Measurements from ENCODE around the gene MYO1F.

DNA sequence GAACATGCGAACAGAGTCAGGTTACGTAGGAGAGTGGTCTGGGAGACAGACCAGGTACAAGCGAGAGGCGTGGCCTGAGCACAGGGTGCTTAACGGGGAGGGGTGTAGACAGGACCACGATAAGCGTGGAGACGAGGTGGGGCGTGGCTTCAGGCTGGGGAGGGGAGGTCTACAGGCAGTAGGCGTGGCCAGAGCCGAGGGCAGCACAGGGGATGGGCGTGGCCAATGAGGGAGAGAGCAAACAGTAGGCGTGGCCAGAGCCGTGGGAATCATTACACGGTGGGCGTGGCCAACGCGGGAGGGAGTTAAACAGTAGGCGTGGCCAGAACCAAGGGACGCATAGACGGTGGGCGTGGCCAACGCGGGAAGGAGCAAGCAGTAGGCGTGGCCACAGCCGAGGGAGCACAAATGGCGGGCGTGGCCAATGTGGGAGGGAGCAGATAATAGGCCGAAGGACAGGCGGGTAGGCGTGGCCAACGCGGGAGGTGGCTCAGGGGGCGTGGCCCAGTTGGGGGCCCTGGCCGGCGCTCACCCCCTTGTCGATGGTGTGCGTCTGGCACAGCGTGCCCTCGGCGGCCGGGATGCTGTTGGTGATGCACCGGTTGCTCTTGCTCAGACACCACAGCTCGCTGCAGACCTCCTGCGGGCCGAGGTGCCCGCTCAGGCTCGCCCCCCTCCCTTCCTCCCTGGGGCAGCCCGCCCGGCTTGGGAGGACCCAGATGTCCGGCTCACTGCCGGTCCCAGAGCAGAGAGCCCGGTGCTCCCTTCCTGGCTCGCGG, 15.2 kb upstream of the MYO1F start:
- TF ChIP-seq, protein P1, sequence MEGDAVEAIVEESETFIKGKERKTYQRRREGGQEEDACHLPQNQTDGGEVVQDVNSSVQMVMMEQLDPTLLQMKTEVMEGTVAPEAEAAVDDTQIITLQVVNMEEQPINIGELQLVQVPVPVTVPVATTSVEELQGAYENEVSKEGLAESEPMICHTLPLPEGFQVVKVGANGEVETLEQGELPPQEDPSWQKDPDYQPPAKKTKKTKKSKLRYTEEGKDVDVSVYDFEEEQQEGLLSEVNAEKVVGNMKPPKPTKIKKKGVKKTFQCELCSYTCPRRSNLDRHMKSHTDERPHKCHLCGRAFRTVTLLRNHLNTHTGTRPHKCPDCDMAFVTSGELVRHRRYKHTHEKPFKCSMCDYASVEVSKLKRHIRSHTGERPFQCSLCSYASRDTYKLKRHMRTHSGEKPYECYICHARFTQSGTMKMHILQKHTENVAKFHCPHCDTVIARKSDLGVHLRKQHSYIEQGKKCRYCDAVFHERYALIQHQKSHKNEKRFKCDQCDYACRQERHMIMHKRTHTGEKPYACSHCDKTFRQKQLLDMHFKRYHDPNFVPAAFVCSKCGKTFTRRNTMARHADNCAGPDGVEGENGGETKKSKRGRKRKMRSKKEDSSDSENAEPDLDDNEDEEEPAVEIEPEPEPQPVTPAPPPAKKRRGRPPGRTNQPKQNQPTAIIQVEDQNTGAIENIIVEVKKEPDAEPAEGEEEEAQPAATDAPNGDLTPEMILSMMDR (IDR thresholded peaks at IDR 0.05 in 2 of 3, conservative IDR thresholded peaks at IDR 0.05 in 1 of 3; ENCODE audit: control insufficient read depth in 2 of 3, extremely low read depth in 1 of 3, insufficient read depth in 1 of 3, low read depth in 3 of 3, low read length in 3 of 3), result no peak
- no peak for TF ChIP-seq EZH2 (IDR thresholded peaks at IDR 0.05; ENCODE audit: borderline replicate concordance, control insufficient read depth, low read depth, low read length)
- no peak for TF ChIP-seq TCF12 (IDR thresholded peaks at IDR 0.05; ENCODE audit: low read depth, low read length)
